Left lobe of liver (tissue), 2 donors: ENCODE data around the gene CAMTA1. TPM values are rescaled to one million over a fixed set of nuclear protein-coding genes. Genes with fewer than 3 reads are reported as not detected.
"Not testable (repeated sequence)": the region's sequence is repeated elsewhere in the genome, so short reads cannot be mapped to it uniquely, and the experiment has no call there.

Experiments used
- ATAC-seq: fragments of 200-7000 bp; cut with Tn5 transposase; one replicate; pipeline ENCODE4 v1.9.1; 2020; ENCODE audit warnings: mild to moderate bottlenecking, moderate library complexity
- DNase-seq: peaks from one replicate; pipeline ENCODE4 v3.0.0-alpha.2; 2020; ENCODE audit warnings: low spot score
- total RNA-seq: library from RNA; stranded (reverse); gene quantifications from one replicate; pipeline ENCODE4 v1.2.1, GENCODE V29; 2021
- donor health status: DM: no; HTN: no; CAD: no; lungs with moderate emphysema.
- donor health status: DM: no; HTN: yes; CAD: no.

CAMTA1 gene
- total RNA-seq, 1 donor from 2014 or later: 33.6 TPM

- DNase-seq (peak; percentile 89), ATAC-seq (peak; percentile 99)
Observed at GRCh38 chr1:7704214-7705047, 919.2 kb downstream of the CAMTA1 start.

GRCh38 chr1:7705048-7705907 lies 920.0 kb downstream of the CAMTA1 start:
- DNase-seq (no peak), ATAC-seq (no peak)

GRCh38 chr1:7705908-7706216 lies 920.6 kb downstream of the CAMTA1 start:
- no peak for DNase-seq
- no peak for ATAC-seq

DNA sequence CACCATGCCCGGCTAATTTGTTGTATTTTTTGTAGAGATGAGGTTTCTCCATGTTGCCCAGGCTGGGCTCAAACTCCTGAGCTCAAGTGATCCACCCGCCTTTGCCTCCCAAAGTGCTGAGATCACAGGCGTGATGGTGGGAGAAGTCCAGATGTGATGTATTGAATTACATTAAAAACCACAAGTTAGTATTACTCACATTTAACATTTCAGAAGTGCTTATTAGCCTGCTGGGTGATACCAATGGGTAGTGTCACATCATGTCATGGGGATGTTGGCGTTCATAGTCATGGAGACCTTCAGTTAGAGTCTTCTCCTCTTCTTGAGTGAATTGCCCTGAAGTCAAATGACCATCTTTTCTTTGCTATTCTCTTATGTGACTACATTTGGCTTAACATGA lies 922.3 kb downstream of the CAMTA1 start:
- DNase-seq: no peak
- ATAC-seq: no peak

GRCh38 chr1:7708065-7708464 lies 922.8 kb downstream of the CAMTA1 start:
- not testable (repeated sequence) for DNase-seq, ATAC-seq

DNA sequence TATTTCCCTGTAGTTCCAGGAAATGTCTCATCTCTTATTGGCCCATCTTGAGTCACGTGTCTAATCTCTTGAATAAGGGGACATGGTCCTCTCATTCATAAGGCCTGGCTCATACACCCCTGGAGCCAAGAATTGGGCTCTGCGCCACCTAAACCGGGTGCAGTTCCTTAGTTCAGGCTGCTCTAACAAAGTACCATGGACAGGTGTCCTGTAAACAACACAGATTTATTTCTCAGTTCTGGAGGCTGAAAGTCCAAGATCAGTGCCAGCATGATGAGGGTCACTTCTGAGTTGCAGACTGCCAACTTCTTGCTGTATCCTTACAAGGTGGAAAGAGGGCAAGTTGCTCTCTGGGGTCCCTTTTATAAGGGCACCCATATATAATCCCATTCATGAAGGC lies 925.6 kb downstream of the CAMTA1 start:
- DNase-seq: no peak
- ATAC-seq: no peak

GRCh38 chr1:7712731-7713323 lies 927.6 kb downstream of the CAMTA1 start:
- no peak for DNase-seq
- no peak for ATAC-seq

- no peak for ATAC-seq
Observed at GRCh38 chr1:7716506-7716905, 931.3 kb downstream of the CAMTA1 start.

GRCh38 chr1:7717748-7718368 lies 932.6 kb downstream of the CAMTA1 start:
- no peak for DNase-seq
- no peak for ATAC-seq

More at GRCh38 chr1:7716506-7716905, 931.3 kb downstream of the CAMTA1 start:
- DNase-seq: no peak

GRCh38 chr1:7719468-7720094 lies 934.3 kb downstream of the CAMTA1 start:
- no peak for DNase-seq
- ATAC-seq: no peak

- ATAC-seq: no peak
- no peak for DNase-seq
Observed at GRCh38 chr1:7721940-7722669, 936.9 kb downstream of the CAMTA1 start.

GRCh38 chr1:7722670-7723012 lies 937.4 kb downstream of the CAMTA1 start:
- DNase-seq (no peak), ATAC-seq (no peak)

DNA sequence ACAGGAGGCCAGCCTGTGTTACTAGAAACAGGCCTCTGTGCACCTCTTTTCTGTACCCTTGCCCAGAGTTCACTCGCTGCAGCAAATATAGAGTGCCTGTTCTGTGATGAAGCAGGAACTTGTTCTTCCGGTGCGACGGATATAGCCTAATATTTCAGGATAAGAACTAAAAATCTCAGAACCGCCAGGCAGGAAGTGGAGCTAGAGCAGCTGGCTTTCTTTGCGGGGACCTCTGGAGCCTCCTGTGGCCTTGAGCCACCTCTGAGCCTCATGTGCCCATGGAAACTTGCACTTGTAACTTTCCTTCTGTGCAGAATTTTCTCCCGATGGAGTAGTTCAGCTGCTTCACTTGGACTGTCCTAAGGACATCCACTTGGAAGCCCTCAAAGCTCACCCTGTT lies 941.4 kb downstream of the CAMTA1 start:
- ATAC-seq (peak; percentile 52), DNase-seq (no peak)

DNA sequence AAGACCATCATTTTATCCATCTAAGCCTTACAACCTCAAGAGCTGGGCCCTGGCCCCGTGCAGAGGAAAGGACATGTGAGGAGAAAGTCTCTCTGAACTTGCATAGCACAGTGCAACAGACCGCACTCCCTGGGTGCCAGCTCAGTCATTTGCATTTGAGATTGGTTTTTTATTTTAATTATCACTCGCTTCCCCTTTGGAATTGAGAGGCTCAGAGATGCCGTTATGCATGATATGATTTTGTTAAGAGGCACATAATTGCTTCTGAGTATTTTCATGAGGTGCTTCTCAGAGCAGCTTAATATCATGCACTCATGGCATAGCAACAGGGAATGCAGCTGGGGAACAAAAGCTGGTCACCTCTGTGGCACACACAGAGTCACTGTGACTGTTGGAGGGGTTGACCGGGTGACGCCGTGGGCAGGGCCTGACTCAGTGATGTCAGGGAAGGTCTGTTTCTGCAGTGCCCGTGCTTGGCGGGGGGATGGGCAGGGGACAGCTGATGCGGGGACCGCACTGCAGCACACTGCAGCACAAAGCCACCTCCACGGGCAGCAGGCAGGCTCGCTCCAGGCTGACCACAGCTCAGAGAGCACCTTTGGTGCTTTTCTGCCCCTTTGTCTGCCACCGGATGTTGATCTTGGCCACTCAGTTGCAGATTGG lies 942.7 kb downstream of the CAMTA1 start:
- no peak for ATAC-seq

DNA sequence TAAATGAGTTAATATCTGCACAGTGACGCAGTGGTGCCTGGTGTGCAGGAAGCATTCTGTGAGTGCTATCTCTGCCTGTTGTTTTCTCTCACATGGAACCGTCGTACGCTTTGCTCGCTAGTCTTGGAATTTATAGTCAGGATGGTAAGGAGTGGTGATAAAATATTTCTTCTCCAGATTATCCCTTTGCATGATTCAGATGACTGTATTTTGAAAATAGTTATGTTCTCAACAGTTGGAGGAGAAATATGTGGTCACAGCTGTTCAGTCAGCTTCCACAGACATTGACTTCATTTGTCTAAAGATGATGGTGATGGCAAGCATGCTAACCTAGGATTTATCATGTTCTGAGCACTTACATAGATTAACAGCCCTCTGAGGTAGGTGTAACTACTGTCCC lies 944.5 kb downstream of the CAMTA1 start:
- ATAC-seq: no peak
- no peak for DNase-seq

More for the DNA sequence above, 942.7 kb downstream of the CAMTA1 start:
- no peak for DNase-seq

DNA sequence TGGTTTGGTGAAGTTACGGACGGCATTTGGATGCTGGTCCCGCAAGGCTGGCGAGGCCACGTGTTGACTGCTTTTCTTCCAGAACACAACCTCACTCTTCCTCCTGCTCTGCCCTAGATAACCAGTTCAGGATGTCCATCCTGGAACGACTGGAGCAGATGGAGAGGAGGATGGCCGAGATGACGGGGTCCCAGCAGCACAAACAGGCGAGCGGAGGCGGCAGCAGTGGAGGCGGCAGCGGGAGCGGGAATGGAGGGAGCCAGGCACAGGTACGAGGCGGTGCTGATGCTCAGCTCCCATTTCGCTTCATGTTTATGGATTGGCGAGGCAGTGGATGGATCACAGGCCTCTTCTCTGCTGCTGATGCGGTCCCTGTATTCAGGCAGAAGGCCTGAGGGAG lies 947.1 kb downstream of the CAMTA1 start:
- ATAC-seq (no peak), DNase-seq (no peak)

DNA sequence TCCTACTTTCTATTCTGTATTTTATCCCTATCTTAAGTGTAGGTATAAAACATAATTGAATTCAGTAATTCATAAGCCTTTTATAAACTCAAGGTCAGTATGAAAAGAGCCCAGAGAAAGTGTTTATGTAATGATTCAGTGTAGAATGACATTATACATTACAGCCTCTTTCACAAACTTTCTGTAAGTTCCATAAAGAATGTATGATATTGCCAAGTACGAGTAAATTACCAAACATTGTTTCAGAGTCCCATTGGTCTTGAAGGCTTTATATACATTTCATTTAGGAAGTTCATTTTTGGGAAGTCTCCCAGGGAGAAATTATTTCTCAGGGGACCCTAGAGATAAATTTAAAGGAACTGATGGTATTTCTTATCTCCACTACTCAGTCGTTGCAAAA lies 948.0 kb downstream of the CAMTA1 start:
- ATAC-seq: no peak
- DNase-seq: no peak

DNA sequence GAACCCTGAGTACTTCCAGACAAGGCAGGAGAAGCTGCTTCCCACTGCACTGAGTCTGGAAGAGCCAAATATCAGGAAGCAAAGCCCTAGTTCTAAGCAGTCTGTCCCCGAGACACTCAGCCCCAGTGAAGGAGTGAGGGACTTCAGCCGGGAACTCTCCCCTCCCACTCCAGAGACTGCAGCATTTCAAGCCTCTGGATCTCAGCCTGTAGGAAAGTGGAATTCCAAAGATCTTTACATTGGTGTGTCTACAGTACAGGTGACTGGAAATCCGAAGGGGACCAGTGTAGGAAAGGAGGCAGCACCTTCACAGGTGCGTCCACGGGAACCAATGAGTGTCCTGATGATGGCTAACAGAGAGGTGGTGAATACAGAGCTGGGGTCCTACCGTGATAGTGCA lies 952.8 kb downstream of the CAMTA1 start:
- ATAC-seq (no peak), DNase-seq (no peak)

GRCh38 chr1:7743346-7743745 lies 958.1 kb downstream of the CAMTA1 start:
- ATAC-seq: no peak
- DNase-seq: no peak

GRCh38 chr1:7744882-7745281 lies 959.6 kb downstream of the CAMTA1 start:
- no peak for ATAC-seq
- DNase-seq: no peak
